ENCODE results near the gene SSU72.
"Not testable (repeated sequence)": the region's sequence is repeated elsewhere in the genome, so short reads cannot be mapped to it uniquely, and the experiment has no call there.

Gene SSU72

GRCh38 chr1:1558591-1558990 is 16.1 kb downstream of the SSU72 start:
- DNase-seq (ENCODE audit: low read depth in 2 of 2), result no peak

- not testable (repeated sequence) for DNase-seq (ENCODE audit: low read depth in 2 of 2)
Measured at GRCh38 chr1:1557688-1558087, 17.0 kb downstream of the SSU72 start.

GRCh38 chr1:1556961-1557360 is 17.7 kb downstream of the SSU72 start:
- not testable (repeated sequence) for DNase-seq (ENCODE audit: low read depth in 2 of 2)

GRCh38 chr1:1556505-1556904 is 18.2 kb downstream of the SSU72 start:
- DNase-seq (ENCODE audit: low read depth in 2 of 2), result no peak

- DNase-seq (ENCODE audit: low read depth in 2 of 2), result no peak
Measured at GRCh38 chr1:1554926-1555915, 19.4 kb downstream of the SSU72 start.

GRCh38 chr1:1554550-1554925 is 20.1 kb downstream of the SSU72 start:
- no peak for DNase-seq (ENCODE audit: low read depth in 2 of 2)

- no peak for DNase-seq (ENCODE audit: low read depth in 2 of 2)
Measured at GRCh38 chr1:1553821-1554494, 20.7 kb downstream of the SSU72 start.

GRCh38 chr1:1552263-1552639 is 22.4 kb downstream of the SSU72 start:
- DNase-seq (ENCODE audit: low read depth in 2 of 2), result no peak

- DNase-seq (ENCODE audit: low read depth in 2 of 2), result no peak
Measured at GRCh38 chr1:1551524-1552262, 23.0 kb downstream of the SSU72 start.

GRCh38 chr1:1550591-1551432 is 23.9 kb downstream of the SSU72 start:
- no peak for DNase-seq (ENCODE audit: low read depth in 2 of 2)

- no peak for DNase-seq (ENCODE audit: low read depth in 2 of 2)
Measured at GRCh38 chr1:1550087-1550486, 24.6 kb downstream of the SSU72 start.

- DNase-seq (ENCODE audit: low read depth in 2 of 2), result no peak
Measured at GRCh38 chr1:1548591-1548990, 26.1 kb downstream of the SSU72 start.

- no peak for DNase-seq (ENCODE audit: low read depth in 2 of 2)
Measured at GRCh38 chr1:1547476-1547875, 27.2 kb downstream of the SSU72 start.

GRCh38 chr1:1547011-1547410 is 27.7 kb downstream of the SSU72 start:
- DNase-seq (ENCODE audit: low read depth in 2 of 2), result no peak

- no peak for DNase-seq (ENCODE audit: low read depth in 2 of 2)
Measured at GRCh38 chr1:1545946-1546737, 28.5 kb downstream of the SSU72 start.

- no peak for DNase-seq (ENCODE audit: low read depth in 2 of 2)
Measured at GRCh38 chr1:1544544-1544943, 30.1 kb downstream of the SSU72 start.

GRCh38 chr1:1543706-1544099 is 31.0 kb downstream of the SSU72 start:
- no peak for DNase-seq (ENCODE audit: low read depth in 2 of 2)

GRCh38 chr1:1542766-1543705 is 31.6 kb downstream of the SSU72 start:
- DNase-seq (ENCODE audit: low read depth in 2 of 2), result no peak

- DNase-seq (ENCODE audit: low read depth in 2 of 2), result no peak
Measured at GRCh38 chr1:1541956-1542765, 32.5 kb downstream of the SSU72 start.
